NT2/D1 (cell line): Measurements from ENCODE around the gene ASZ1.

Experiments used
- DNase-seq: peaks from one replicate; pipeline ENCODE4 v3.0.0-alpha.2; 2011; ENCODE audit warnings: low read depth, low spot score
- H3K27me3 ChIP-seq: 2 replicates; pipeline ENCODE4 v1.6.0; 2011; ENCODE audit warnings: mild to moderate bottlenecking; ENCODE audit not compliant: insufficient read length, insufficient read depth
- H3K36me3 ChIP-seq: 2 replicates; pipeline ENCODE4 v1.6.1; 2011; ENCODE audit warnings: mild to moderate bottlenecking, low read length, mixed read lengths; ENCODE audit not compliant: insufficient read depth, insufficient read length
- H3K4me1 ChIP-seq: 2 replicates; pipeline ENCODE4 v1.5.1; 2011; ENCODE audit not compliant: insufficient read depth, insufficient read length
- H3K4me3 ChIP-seq: 2 replicates; pipeline ENCODE4 v1.5.1; 2011; ENCODE audit warnings: low read depth; ENCODE audit not compliant: insufficient read length
- H3K9ac ChIP-seq: 2 replicates; pipeline ENCODE4 v1.6.0; 2011; ENCODE audit warnings: low read depth; ENCODE audit not compliant: insufficient read length
- H3K9me3 ChIP-seq: 2 replicates; pipeline ENCODE4 v1.5.1; 2011; ENCODE audit warnings: mild to moderate bottlenecking, low read length; ENCODE audit not compliant: insufficient read depth
- SUZ12 ChIP-seq: IDR thresholded peaks from 2 replicates; pipeline ENCODE4 v1.6.1; 2011; ENCODE audit not compliant: insufficient read length, insufficient read depth; ENCODE audit errors: extremely low read depth
- YY1 ChIP-seq: IDR thresholded peaks from 2 replicates; pipeline ENCODE4 v1.6.1; 2011; ENCODE audit not compliant: insufficient read length, insufficient read depth
- ZNF274 ChIP-seq: IDR thresholded peaks from 2 replicates; pipeline ENCODE4 v1.6.1; 2011; ENCODE audit warnings: mild to moderate bottlenecking, low read depth, low read length

Gene ASZ1

DNA sequence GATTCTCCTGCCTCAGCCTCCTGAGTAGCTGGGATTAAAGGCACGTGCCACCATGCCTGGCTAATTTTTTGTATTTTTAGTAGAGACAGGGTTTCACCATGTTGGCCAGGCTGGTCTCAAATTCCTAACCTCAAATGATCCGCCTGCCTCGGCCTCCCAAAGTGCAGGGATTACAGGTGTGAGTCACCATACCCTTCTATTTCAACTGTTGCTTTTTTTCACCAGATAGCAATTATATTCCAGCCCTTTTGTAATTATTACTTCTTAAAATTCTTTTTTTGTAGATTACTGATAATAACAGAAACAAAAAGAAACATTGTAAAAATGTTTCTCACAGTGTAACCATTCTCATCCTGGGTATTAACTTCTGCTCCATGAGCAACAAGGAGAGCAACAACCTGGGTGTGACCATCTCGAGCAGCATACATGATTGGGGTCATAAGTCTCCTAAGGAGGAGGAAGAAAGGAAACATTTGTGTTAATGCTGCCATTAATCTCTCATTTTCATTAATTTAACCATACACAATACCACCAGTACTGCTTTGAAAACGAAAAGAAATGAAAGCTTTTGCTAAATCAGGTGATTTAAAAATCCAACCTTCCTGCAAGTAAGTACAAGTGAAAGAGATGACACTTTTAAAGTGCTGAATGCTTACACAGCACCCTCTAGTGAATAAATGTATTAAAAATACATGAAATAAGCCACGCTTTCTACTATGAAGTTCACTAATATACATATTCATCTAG, 41.8 kb downstream of the ASZ1 start:
- no peaks in the 10 kb centered on the region for H3K36me3 ChIP-seq
- H3K4me1 ChIP-seq: no peaks in the 10 kb centered on the region
- no peaks in the 10 kb centered on the region for H3K27me3 ChIP-seq
- no peaks in the 10 kb centered on the region for H3K9me3 ChIP-seq
- no peak overlapping the region for H3K4me3 ChIP-seq
- DNase-seq: no peak
- H3K9ac ChIP-seq: no peak overlapping the region
- TF ChIP-seq ZNF274: no peak
- TF ChIP-seq SUZ12: no peak
- no peak for TF ChIP-seq YY1

- no peak for TF ChIP-seq ZNF274
- TF ChIP-seq SUZ12: no peak
- TF ChIP-seq YY1: no peak
- H3K9ac ChIP-seq: no peak overlapping the region
- no peaks in the 10 kb centered on the region for H3K27me3 ChIP-seq
- no peak overlapping the region for H3K4me3 ChIP-seq
- DNase-seq: no peak
- no peaks in the 10 kb centered on the region for H3K4me1 ChIP-seq
- H3K9me3 ChIP-seq: no peaks in the 10 kb centered on the region
- no peaks in the 10 kb centered on the region for H3K36me3 ChIP-seq
Observed at GRCh38 chr7:117384688-117385362, 42.5 kb downstream of the ASZ1 start.

DNA sequence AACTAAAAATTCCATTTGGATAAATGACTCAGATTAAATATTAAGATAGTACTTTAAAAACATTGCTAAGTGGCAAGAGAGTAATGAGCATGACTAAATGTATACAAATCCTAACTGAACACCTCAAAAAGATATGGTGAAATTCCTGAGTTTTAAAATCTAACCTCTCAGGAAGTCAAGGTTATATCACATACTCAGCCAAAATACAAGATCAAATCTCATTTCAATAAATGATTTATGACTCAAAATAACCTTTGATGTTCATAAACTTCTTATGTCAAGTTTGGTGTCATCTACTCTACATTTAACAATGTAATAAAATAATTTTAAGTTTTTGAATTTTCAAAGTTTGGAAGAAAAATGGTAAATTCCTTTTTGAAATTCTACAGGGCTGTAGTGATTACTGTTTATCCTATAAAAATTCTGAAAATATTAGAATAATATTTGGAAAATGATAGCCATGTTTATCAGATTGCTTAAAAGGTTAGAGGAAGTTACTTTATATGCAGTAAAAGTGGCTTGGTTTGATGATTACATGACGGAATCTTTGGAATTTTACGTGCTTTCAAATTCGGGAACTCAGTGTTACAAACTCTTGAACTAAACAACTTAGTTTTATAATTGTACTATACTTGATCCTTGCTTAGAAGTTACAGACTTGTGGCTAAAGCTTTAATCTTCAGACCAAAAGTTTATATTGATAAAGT, 43.7 kb downstream of the ASZ1 start:
- Histone ChIP-seq H3K9ac (no peak overlapping the region), H3K27me3 (no peaks in the 10 kb centered on the region), H3K4me3 (no peak overlapping the region), H3K4me1 (no peaks in the 10 kb centered on the region), H3K36me3 (no peaks in the 10 kb centered on the region), H3K9me3 (no peaks in the 10 kb centered on the region)
- DNase-seq: no peak
- TF ChIP-seq SUZ12 (no peak), YY1 (no peak), ZNF274 (no peak)

DNA sequence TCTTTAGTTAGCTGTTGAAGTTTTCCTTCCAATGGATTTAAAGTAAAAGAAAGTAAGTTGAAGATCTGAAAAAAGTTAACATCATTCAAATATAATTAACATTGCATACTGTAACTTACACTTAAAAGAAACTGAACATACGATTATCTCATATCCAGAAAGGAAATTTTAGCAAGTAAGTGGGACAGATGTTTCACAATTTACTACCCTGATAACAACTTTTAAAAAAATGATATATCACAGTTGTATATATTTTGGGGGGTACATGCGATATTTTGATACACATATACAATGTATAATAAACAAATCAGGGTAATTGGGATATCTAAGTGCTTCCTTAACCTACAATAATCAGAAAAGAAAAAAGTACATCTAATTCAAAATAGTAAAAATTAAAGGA, 44.2 kb downstream of the ASZ1 start:
- no peaks in the 10 kb centered on the region for H3K27me3 ChIP-seq
- no peak for DNase-seq
- no peak for TF ChIP-seq SUZ12
- no peak overlapping the region for H3K9ac ChIP-seq
- H3K4me1 ChIP-seq: no peaks in the 10 kb centered on the region
- no peaks in the 10 kb centered on the region for H3K9me3 ChIP-seq
- H3K4me3 ChIP-seq: no peak overlapping the region
- no peaks in the 10 kb centered on the region for H3K36me3 ChIP-seq

DNA sequence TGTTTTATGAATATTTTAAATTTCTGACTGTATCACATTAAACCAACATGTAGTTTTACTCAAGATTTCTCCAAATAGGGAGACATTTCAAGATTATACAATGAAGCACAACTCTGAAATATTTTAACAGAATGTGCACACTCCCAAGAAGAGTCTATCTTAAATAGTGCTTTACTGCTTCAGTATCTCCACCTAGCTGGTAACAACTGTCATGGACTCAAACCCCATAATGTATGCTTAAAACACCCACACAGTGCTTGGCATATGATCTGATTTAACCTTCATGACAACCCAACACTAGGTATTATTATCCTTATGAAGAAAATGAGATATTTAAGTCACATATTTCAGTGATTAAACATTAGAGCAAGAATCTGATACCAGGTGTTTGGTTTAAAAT, 45.9 kb downstream of the ASZ1 start:
- Histone ChIP-seq H3K36me3 (no peaks in the 10 kb centered on the region), H3K9ac (no peak overlapping the region), H3K27me3 (no peaks in the 10 kb centered on the region), H3K4me1 (no peaks in the 10 kb centered on the region), H3K9me3 (no peaks in the 10 kb centered on the region), H3K4me3 (no peak overlapping the region)
- TF ChIP-seq SUZ12: no peak
- no peak for DNase-seq

DNA sequence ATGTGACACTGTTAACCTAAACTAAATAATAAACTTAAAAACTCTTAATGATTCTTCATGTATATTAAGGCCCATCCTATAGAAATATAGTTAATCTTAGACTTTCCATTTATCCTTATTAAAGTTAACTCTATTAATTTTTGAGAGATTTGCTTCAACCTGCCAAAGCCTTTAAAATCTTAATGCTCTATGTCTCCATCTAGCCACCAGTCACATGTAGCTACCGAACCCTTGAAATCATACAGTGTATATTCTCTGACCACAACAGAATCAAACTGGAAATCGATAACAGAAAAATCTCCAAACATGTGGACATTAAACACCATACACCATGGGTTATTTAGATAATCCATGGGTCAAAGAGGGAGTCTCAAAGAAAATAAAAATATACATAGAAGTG, 51.9 kb downstream of the ASZ1 start:
- Histone ChIP-seq H3K9ac (no peak overlapping the region), H3K4me3 (no peak overlapping the region), H3K27me3 (no peaks in the 10 kb centered on the region), H3K9me3 (no peaks in the 10 kb centered on the region), H3K36me3 (no peaks in the 10 kb centered on the region), H3K4me1 (no peaks in the 10 kb centered on the region)
- DNase-seq: no peak
- TF ChIP-seq ZNF274 (no peak), YY1 (no peak), SUZ12 (no peak)

GRCh38 chr7:117372073-117372472, 55.2 kb downstream of the ASZ1 start:
- Histone ChIP-seq H3K4me3 (no peak overlapping the region), H3K4me1 (no peaks in the 10 kb centered on the region), H3K9me3 (no peaks in the 10 kb centered on the region), H3K36me3 (no peaks in the 10 kb centered on the region), H3K9ac (no peak overlapping the region), H3K27me3 (no peaks in the 10 kb centered on the region)
- DNase-seq: no peak
- no peak for TF ChIP-seq ZNF274
- no peak for TF ChIP-seq YY1
- no peak for TF ChIP-seq SUZ12
